ENCODE results near the gene BRME1. TPM values are rescaled to one million over a fixed set of nuclear protein-coding genes. Genes with fewer than 3 reads are reported as not detected.

The BRME1 gene
- total RNA-seq, 4 donors from 2014 or later = 7.4 to 73.1 (median 41.2) TPM

- Histone ChIP-seq H3K36me3 (no peaks in the 10 kb centered on the region), H3K27ac (no peak overlapping the region), H3K4me3 (no peak overlapping the region), H3K9me3 (no peaks in the 10 kb centered on the region), H3K4me1 (peaks cover 0 to 3% (median 0%) of the 10 kb centered on the region in 4 donors), H3K27me3 (no peaks in the 10 kb centered on the region)
- DNase-seq = no peak
- TF ChIP-seq POLR2A (IDR thresholded peaks at IDR 0.05) = no peak
- TF ChIP-seq, protein P1, sequence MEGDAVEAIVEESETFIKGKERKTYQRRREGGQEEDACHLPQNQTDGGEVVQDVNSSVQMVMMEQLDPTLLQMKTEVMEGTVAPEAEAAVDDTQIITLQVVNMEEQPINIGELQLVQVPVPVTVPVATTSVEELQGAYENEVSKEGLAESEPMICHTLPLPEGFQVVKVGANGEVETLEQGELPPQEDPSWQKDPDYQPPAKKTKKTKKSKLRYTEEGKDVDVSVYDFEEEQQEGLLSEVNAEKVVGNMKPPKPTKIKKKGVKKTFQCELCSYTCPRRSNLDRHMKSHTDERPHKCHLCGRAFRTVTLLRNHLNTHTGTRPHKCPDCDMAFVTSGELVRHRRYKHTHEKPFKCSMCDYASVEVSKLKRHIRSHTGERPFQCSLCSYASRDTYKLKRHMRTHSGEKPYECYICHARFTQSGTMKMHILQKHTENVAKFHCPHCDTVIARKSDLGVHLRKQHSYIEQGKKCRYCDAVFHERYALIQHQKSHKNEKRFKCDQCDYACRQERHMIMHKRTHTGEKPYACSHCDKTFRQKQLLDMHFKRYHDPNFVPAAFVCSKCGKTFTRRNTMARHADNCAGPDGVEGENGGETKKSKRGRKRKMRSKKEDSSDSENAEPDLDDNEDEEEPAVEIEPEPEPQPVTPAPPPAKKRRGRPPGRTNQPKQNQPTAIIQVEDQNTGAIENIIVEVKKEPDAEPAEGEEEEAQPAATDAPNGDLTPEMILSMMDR (IDR thresholded peaks at IDR 0.05) = no peak
Observed at GRCh38 chr19:13894552-13894951, 11.4 kb downstream of the BRME1 start.

GRCh38 chr19:13892870-13893269 is 13.0 kb downstream of the BRME1 start:
- Histone ChIP-seq H3K27me3 (no peaks in the 10 kb centered on the region), H3K9me3 (no peaks in the 10 kb centered on the region), H3K4me3 (no peak overlapping the region), H3K27ac (peak overlapping the region in 1 of 4 donors; percentile 43), H3K4me1 (peaks cover 0 to 2% (median 0%) of the 10 kb centered on the region in 4 donors), H3K36me3 (no peaks in the 10 kb centered on the region)
- no peak for DNase-seq
- TF ChIP-seq, protein P1 (IDR thresholded peaks at IDR 0.05) = no peak
- no peak for TF ChIP-seq POLR2A (IDR thresholded peaks at IDR 0.05)

DNA sequence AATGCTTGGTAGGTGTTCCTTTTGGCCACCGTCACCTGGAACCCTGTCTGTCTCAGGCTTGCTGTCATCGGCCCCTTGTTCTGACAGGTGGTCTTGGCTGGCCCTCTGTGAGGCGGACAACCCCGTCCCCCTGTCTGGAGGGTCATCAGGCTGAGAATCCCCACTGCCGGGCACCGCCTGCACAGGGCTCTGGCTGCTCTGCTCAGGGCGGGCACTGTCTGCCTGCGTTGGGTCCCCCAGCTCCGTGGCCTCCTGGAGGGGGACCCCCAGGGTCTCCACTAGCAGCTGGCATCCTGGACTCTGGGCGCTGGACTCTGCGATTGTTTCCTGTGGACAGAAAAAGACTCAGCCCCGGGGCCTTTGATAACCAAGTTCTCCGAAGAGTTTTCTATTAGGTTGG is 15.8 kb downstream of the BRME1 start:
- Histone ChIP-seq H3K4me1 (peaks cover 0 to 19% (median 3%) of the 10 kb centered on the region in 4 donors), H3K9me3 (no peaks in the 10 kb centered on the region), H3K27me3 (no peaks in the 10 kb centered on the region), H3K36me3 (no peaks in the 10 kb centered on the region), H3K27ac (no peak overlapping the region), H3K4me3 (no peak overlapping the region)
- TF ChIP-seq, protein P1 (IDR thresholded peaks at IDR 0.05) = no peak
- TF ChIP-seq POLR2A (IDR thresholded peaks at IDR 0.05) = no peak
- no peak for DNase-seq

- Histone ChIP-seq H3K4me3 (no peak overlapping the region), H3K27me3 (no peaks in the 10 kb centered on the region), H3K27ac (no peak overlapping the region), H3K9me3 (no peaks in the 10 kb centered on the region), H3K36me3 (no peaks in the 10 kb centered on the region), H3K4me1 (peaks cover 0 to 28% (median 3%) of the 10 kb centered on the region in 4 donors)
- DNase-seq = peak in 2 of 3 donors; percentile 73 to 76
- no peak for TF ChIP-seq POLR2A (IDR thresholded peaks at IDR 0.05)
- TF ChIP-seq, protein P1 (IDR thresholded peaks at IDR 0.05) = peak in 3 of 6 experiments; percentile 10 to 28 (median 17)
Observed at GRCh38 chr19:13888281-13888680, 17.6 kb downstream of the BRME1 start.

GRCh38 chr19:13887517-13887916 is 18.4 kb downstream of the BRME1 start:
- Histone ChIP-seq H3K27ac (peak overlapping the region in 2 of 4 donors; percentile 49 to 57), H3K36me3 (no peaks in the 10 kb centered on the region), H3K4me3 (peak overlapping the region in 1 of 4 donors; percentile 14), H3K27me3 (no peaks in the 10 kb centered on the region), H3K9me3 (no peaks in the 10 kb centered on the region), H3K4me1 (peaks cover 3 to 30% (median 4%) of the 10 kb centered on the region in 4 donors)
- DNase-seq = no peak
- TF ChIP-seq, protein P1 (IDR thresholded peaks at IDR 0.05) = no peak
- TF ChIP-seq POLR2A (IDR thresholded peaks at IDR 0.05) = no peak

Measured in Peyer's patch (tissue), 4 donors.